GM21367 (cell line): ENCODE measurements around the gene ARPC3.
"Not testable (repeated sequence)": the region's sequence is repeated elsewhere in the genome, so short reads cannot be mapped to it uniquely, and the experiment has no call there.

ENCODE experiments used
- ATAC-seq: cut with Tn5 transposase; IDR thresholded peaks from one replicate; pipeline ENCODE4 v1.9.1; 2021; ENCODE audit not compliant: unreplicated experiment

The ARPC3 gene

DNA sequence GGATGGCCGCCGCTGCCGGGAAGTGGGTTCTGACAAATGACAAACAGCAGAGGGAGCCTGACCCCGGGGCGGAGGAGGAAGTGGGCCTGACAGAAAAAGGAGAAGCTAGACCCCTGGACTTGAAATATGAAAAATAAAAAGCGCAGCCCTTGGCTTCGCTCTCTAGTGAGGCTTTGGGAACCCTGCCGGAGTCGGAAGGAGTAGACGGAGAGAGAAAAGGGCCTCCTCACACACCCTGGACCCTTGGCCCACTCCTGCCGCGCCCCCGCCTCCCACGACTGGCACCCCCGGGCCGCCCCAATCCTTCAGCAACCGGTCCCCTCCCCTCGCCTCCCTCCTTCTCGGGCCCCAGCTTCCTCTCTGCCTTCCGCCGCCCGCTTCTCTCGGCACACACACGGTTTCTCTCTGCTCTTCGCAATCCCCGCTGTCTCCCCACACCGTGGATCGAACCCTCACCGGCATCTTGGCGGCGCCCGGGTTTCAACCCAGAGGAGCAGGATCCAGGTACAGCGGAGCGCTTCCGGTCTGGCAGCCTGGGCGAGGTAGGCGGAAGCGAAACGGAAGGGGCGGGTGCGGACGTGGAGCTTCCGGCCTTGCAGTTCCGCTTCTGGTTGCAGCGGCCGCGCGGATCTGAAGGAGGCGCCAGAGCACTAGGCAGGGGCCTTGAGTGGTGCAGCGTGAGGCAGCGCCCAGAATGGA, at the start of gene ARPC3:
Gene ARPC3, minus strand, starts transcription at position 539 of the 699 bp plus-strand sequence. Its CDS starts 77 bp downstream, at position 462.
- ATAC-seq: peak; percentile 86

DNA sequence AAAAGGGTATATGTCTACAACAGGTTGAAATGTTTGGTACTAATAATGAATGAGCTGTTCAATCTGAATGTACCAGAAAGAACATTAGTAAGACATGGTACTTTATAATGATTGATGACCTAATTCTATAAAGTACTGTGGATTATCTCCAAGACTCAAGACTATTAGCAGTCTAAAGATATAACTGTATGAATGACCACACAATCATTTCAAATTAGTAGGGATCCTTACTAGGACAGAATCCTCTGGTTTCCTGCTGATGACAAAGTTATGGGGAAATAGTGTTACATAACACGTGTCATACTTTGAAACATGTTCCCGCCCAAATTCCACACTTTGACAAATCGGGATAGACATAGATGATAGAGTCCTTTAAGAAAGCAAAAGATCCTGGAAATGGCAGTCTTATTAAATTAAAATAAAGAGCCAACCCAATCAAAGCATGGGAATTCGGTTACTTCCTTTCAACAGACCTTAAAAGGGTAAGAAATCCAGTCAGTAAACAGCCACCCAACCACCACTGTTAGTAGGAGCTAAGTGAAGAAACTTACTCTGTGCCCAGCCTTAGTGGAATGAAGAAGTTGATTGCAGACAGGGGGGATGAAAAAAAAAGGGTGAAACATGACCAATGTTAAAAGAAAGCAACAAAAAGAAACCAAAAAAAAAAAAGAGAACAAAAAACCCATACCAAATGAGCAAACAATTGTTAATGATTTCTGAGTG, 49.0 kb upstream of the ARPC3 start:
- ATAC-seq: no peak

DNA sequence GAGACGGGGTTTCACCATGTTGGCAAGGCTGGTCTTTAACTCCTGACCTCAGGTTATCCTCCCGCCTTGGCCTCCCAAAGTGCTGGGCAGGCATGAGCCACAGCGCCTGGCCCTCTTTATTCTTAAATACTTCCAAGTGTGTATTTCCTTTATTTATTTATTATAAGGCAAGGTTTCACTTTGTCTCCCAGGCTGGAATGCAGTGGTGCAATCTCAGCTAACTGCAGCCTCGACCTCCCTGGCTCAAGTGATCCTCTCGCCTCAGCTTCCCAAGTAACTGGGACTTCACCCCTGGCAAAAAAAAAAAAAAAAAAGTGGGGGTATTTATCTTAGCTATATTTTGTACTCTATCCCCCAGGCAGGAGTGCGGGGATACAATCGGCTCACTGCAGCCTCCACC, 25.3 kb upstream of the ARPC3 start:
- ATAC-seq: no peak

DNA sequence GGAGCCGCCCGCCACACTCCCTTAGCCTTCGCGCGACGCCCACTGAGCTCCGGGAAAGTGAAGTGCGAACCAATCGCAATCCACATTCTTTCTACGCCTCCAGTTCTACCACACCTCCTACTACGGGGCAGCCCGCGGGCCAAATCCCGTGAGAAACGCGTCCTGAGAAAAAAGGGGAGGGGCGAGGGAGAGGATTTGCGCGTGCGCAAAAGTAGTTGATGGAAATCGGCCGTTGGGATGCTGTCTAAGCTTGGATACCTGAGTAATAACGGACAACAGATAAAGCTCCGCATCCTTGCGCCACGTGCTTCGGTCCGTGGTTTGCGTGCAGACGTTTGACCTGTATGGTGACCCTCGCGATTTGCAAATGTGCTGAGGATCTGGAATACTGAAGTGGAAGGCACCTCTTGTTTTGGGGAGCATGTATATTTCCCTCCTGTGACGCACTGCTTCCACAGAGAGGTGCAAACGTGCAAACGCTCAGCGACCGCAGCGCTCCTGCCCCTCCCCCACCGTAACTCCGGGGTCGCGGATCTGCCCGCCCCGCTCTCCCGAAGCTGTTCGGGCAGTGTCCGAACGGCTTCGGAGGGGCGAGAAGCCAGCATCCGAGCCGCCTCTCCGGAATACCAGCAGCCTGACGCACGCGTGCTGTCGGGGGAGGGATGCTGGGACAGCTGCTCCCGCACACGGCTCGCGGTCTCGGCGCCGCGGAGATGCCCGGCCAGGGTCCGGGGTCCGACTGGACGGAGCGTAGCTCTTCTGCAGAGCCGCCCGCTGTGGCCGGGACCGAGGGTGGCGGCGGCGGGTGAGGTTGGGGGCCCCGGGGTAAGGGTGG, 18.3 kb upstream of the ARPC3 start, which contains the start of the genes FAM216A and GPN3:
Gene FAM216A, plus strand, starts transcription at position 632 of the 835 bp plus-strand sequence. Its CDS starts 31 bp downstream, at position 663.
Gene GPN3, minus strand, starts transcription at position 44 of the 835 bp plus-strand sequence. CDS start 54 bp downstream, outside the sequence.
- ATAC-seq: peak; percentile 63

DNA sequence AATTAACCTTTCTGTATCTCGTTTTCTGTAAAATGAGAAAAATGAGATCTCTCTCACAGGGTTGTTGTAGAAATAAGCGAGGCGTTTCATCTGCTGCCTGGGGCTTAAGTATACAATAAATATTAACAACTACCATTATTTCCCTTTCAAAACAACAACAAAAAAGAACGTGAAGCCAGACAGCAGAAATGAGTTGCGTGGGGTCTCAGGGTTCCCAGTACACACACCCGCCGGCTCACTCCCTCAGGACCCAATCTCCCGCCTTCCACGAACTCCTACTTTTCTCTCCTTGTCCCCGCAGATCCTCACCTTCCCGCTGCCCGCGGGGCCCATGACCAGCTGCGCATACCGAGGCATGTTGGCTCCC, 17.7 kb upstream of the ARPC3 start:
- ATAC-seq: no peak

GRCh38 chr12:110466791-110467190, 16.7 kb upstream of the ARPC3 start:
- no peak for ATAC-seq

GRCh38 chr12:110465765-110466164, 15.6 kb upstream of the ARPC3 start:
- not testable (repeated sequence) for ATAC-seq

DNA sequence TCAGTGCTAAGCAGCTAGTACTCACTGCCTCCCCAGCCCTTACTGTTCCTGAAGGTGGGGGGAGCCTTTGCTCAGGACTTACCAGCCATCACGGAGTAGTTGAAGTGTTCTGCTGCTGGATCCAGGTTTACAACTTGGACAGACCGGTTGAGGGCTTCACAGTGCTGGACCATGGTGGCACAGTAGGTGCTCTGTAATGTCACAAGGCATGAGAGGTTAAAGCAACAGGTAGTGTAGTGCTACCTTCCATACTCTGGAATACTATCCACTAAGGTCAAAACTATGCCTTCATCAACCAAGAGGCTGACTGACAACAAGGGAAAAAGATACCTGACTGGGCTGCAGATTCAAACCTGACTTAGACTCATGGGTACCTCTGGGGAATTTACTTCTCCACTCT, 14.9 kb upstream of the ARPC3 start:
- no peak for ATAC-seq

- not testable (repeated sequence) for ATAC-seq
These were observed 11.1 kb upstream of the ARPC3 start for GRCh38 chr12:110461189-110461588.

DNA sequence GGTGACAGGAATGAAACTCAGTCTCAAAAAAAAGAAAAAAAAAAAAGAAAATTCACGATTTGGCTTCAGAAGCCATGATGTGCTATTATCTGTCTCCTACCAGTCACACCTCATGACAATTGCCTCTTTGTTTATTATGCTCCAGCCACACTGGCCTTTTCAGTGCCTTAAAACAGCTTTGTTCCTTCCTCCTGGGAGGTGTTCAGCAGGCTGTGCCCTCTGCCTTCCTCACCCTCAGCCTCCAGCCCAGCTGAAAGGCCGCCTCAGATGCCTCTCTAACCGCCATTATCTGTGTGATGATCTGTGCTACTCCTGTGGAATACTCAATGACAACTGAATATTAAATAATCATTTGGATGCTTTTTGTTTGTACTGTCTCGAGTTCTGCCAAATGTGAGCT, 8.6 kb upstream of the ARPC3 start:
- ATAC-seq: no peak

DNA sequence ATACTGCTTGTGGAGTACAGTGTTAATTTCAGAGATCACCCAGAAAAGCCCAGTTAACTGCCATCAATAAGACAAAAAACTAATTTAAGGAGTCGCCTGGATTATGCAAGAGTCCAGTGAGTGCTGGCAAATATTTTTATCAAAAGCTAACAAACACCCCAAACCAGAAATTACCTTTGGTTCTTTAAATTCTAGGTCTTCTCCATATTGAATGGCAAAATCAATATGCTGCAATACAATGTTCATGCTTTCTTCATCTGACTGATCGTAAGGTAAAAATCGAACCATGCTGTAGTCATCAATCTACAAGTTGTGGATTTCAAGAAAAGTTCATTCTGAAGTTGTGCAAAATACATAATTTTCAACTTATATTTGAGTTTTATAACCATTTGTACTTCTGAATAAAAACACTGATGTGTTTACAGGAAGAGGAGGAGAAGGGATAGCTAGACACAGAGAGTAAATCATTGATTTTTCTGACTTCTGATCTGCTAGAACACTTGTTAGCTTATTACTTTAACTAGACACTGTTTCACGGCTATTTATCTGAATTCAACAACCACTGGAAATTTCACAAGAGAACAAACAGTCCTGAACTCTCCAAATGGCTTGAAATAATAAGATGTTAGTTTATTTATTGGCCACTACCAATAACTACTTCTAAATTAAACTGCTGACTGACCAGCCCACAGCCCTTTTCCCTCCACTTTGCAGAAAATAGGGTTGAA, 3.6 kb upstream of the ARPC3 start:
- no peak for ATAC-seq

- no peak for ATAC-seq
These were observed 1.1 kb upstream of the ARPC3 start for GRCh38 chr12:110451263-110451662.

GRCh38 chr12:110444455-110444854, 5.7 kb downstream of the ARPC3 start:
- ATAC-seq: no peak

DNA sequence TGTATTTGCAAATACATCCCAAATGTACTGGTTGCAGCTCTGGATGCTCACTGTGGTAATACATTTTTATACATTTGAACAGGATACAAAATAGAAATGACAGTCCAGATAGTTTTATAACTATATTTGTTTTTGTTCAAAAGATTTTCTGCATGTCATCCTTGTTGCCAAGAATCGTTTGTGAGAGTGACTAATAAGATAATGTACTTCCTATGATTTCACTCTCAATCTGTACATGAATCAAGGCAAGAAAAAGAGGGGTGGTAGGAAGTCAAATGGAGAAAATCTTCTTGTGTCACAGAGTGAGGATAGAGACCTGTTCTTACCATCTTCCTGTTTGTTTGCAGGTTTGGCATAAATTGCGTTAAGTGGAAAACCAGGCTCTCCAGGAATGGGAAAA, 13.9 kb downstream of the ARPC3 start:
- ATAC-seq: no peak

DNA sequence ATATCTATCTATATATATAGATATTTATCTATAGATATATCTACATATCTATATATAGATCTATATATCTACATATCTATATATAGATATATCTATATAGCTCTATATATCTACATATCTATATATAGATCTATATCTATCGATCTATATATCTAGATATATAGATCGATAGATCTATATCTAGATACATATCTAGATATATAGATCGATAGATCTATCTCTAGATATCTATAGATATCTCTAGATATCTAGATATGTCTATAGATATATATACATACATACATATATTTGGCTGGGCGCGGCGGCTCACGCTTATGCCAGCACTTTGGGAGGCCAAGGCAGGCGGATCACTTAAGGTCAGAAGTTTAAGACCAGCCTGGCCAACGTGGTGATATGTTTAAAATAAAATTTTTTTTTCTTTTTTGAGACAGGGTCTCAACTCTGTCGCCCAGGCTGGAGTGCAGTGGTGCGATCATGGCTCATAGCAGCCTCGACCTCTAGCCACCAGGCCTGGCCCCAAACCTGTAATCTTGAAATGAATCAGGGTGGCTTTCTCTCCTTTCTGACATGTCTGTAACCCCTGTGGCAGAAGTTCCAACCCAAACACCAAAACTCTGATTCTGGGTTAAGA, 18.1 kb downstream of the ARPC3 start:
- ATAC-seq: peak; percentile 17

DNA sequence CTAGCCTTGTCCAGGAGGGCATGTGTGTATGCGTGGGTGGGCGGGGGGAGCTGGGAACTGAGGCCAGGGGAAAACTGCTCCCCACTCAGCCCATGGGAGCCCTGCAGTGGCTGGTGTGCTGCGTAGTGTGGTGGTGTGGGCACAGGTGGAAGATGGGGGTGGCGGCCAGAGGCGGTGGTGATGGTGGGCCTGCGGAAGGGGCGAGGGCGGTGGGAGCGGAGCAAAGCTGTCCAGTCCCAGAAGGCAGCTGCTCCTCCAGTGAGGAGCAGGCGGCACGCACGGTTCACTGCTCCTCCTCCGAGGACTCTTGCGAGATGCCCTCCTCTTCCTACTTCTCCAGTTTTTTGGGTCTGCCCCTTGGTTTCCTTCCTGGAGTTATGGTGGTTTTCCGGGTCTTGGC, 20.5 kb downstream of the ARPC3 start:
- ATAC-seq: not testable (repeated sequence)

- ATAC-seq: no peak
These were observed 23.7 kb downstream of the ARPC3 start for GRCh38 chr12:110426406-110426805.

- no peak for ATAC-seq
These were observed 25.9 kb downstream of the ARPC3 start for GRCh38 chr12:110424237-110424636.

- ATAC-seq: no peak
These were observed 28.4 kb downstream of the ARPC3 start for GRCh38 chr12:110421701-110422100.

- no peak for ATAC-seq
These were observed 28.9 kb downstream of the ARPC3 start for GRCh38 chr12:110421159-110421661.
